Spleen (tissue), 11 donors: ENCODE data around the gene LARP4B. TPM values are rescaled to one million over a fixed set of nuclear protein-coding genes. Genes with fewer than 3 reads are reported as not detected.
A peak's percentile ranks its signal among the peaks of the same experiment; 100 is the strongest.

Experiments
- DNase-seq: peaks from one replicate; pipeline ENCODE4 v3.0.0-alpha.2; 2020
- H3K27ac ChIP-seq, 8 donors: fragments of 200-600 bp; sonication (generic) in 7 of 8; 1 replicate in 4 of 8; 2 replicates in 4 of 8; pipeline versions ENCODE4 v1.5.0 to v1.8.0; 2016 to 2021; ENCODE audit warnings: inconsistent platforms in 4 of 8, mild to moderate bottlenecking in 4 of 8, moderate library complexity in 1 of 8
- H3K27me3 ChIP-seq, 7 donors: fragments of 200-600 bp; sonication (generic) in 6 of 7; replicated peaks in 1 of 7; 1 replicate in 4 of 7; 2 replicates in 3 of 7; pipeline versions ENCODE4 v1.5.0 to v1.8.0; 2016 to 2021; ENCODE audit warnings: inconsistent platforms in 3 of 7, mild to moderate bottlenecking in 1 of 7
- H3K36me3 ChIP-seq, 6 donors: fragments of 200-600 bp; sonication (generic) in 5 of 6; 1 replicate in 4 of 6; 2 replicates in 2 of 6; pipeline versions ENCODE4 v1.5.0 to v1.8.0; 2016 to 2021; ENCODE audit warnings: inconsistent platforms in 2 of 6
- H3K4me1 ChIP-seq, 6 donors: fragments of 200-600 bp; sonication (generic) in 5 of 6; 1 replicate in 3 of 6; 2 replicates in 3 of 6; pipeline versions ENCODE4 v1.5.0 to v1.8.0; 2016 to 2021; ENCODE audit warnings: inconsistent platforms in 3 of 6
- H3K4me3 ChIP-seq, 8 donors: fragments of 200-600 bp; sonication (generic) in 7 of 8; 1 replicate in 4 of 8; 2 replicates in 4 of 8; pipeline versions ENCODE4 v1.5.0 to v1.8.0; 2016 to 2021; ENCODE audit warnings: inconsistent platforms in 4 of 8, mild to moderate bottlenecking in 4 of 8, moderate library complexity in 2 of 8
- H3K9me3 ChIP-seq, 8 donors: fragments of 200-600 bp; sonication (generic) in 7 of 8; 1 replicate in 4 of 8; 2 replicates in 4 of 8; pipeline versions ENCODE4 v1.5.0 to v1.8.0; 2016 to 2021; ENCODE audit warnings: inconsistent platforms in 4 of 8
- CTCF ChIP-seq, 11 experiments: fragments of 200-600 bp in 7 of 11; fragments of 450-650 bp in 4 of 11; sonication (generic) in 4 of 11; IDR thresholded peaks in 8 of 11; conservative IDR thresholded peaks in 3 of 11; 1 replicate in 7 of 11; 2 replicates in 4 of 11; pipeline versions ENCODE4 v1.4.0 to v1.8.0; 2016 to 2021; ENCODE audit warnings: antibody characterized with exemption in 11 of 11, inconsistent platforms in 4 of 11, mild to moderate bottlenecking in 1 of 11
- POLR2A ChIP-seq, 3 donors: fragments of 450-650 bp; IDR thresholded peaks; one replicate each; pipeline ENCODE4 v1.5.1; 2017; ENCODE audit warnings: antibody characterized with exemption in 3 of 3, mild to moderate bottlenecking in 1 of 3
- POLR2AphosphoS5 ChIP-seq, 3 donors: sonication (generic); formaldehyde crosslinking; IDR thresholded peaks; one replicate each; pipeline ENCODE4 v1.5.1; 2017; ENCODE audit warnings: antibody characterized with exemption in 3 of 3
- WGBS, 5 donors: extraction: QIAGEN DNeasy Blood & Tissue Kit in 3 of 5; methylation state at CpG; one replicate each; pipeline versions ENCODE4 v1.1.5 to v1.1.7; 2013 to 2018; 5-methylcytosine and 5-hydroxymethylcytosine counted together
- intact Hi-C: fragments of 100-400 bp; cut with DNase I; formaldehyde crosslinking; loops from one replicate; pipeline ENCODE4 v1.15.0; 2023; ENCODE audit warnings: low total_unique reads
- polyA plus RNA-seq, 3 donors: library from polyadenylated mRNA; stranded (reverse); fragments of 200-250 nt; gene quantifications; one replicate each; pipeline ENCODE4 v1.2.1, GENCODE V29; 2013
- total RNA-seq, 7 donors: library from RNA; depleted of rRNA in 3 of 7; stranded (reverse); fragments of >200 nt in 3 of 7; fragmentation: NEBNext Ultra II Directional in 4 of 7; extraction: Animal tissue kit (Norgen Biotek cat#: 25700) in 4 of 7; gene quantifications; one replicate each; pipeline versions ENCODE4 v1.1.0 to v1.2.1, GENCODE V29; 2016 to 2021
- donor health status: healthy with polysubstance abuse.
- donor health status: DM: no; HTN: no; CAD: no; lungs with moderate emphysema.
- donor health status: DM: no; HTN: no; CAD: no.
- donor health status: Bipolar disorder and iron deficiency.
- donor health status: healthy.
- donor health status: DM: no; HTN: no; CAD: no.
- donor health status: DM: yes; HTN: yes; CAD: no.

LARP4B gene
- total and polyA plus RNA-seq, 10 donors, result 12.7 to 163 (median 88.7) TPM

DNA sequence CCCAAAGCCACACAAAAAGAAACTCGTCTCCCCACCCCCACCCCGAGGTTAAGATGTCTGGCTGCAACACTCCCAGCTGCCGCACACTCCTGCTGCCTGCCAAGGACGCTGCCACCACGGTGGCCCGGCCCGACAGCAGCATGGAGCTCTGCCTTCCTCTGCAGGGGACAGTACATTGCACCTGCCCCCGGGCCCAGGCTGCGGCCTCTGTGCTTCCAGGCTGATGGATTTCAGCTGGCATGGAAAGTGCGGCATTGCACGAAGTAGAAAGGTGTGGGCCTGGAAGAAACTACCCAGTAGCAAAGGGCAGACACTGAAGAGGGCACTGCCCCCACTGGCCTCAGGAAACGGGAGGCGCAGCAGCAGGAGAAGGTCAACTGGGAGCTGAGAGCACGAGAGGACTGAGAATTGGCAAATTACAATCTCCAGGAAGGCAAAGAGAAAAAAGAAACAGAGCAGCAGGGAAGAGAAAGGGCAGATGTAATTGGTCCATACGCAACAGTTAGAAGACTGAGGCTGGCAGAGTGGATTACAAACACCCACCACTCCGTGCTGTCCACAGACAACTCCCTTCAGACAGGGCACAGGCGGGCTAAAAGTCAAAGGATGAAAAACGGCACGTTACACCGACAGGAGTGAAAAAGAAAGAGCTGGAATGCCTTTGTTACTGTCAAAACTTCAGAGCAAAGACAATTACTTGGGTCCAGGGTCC is 124.9 kb downstream of the LARP4B start:
- TF ChIP-seq POLR2A (IDR thresholded peaks at IDR 0.05) (no peak), POLR2AphosphoS5 (IDR thresholded peaks at IDR 0.05) (peak in 1 of 3 donors; percentile 51)

GRCh38 chr10:805620-806305 is 125.7 kb downstream of the LARP4B start:
- Histone ChIP-seq H3K27me3 (no peaks in the 10 kb centered on the region), H3K36me3 (peaks cover 3 to 57% (median 37%) of the 10 kb centered on the region in 6 donors), H3K4me1 (peaks cover 6 to 45% (median 27%) of the 10 kb centered on the region in 6 donors), H3K27ac (no peak overlapping the region), H3K9me3 (no peaks in the 10 kb centered on the region), H3K4me3 (no peak overlapping the region)
- intact Hi-C loops, result no loop called here
- DNase-seq, result peak; percentile 68
- peak in 1 of 3 donors; percentile 21 for TF ChIP-seq POLR2AphosphoS5 (IDR thresholded peaks at IDR 0.05)
- TF ChIP-seq CTCF (IDR thresholded peaks at IDR 0.05 in 8 of 11, conservative IDR thresholded peaks at IDR 0.05 in 3 of 11), result no peak
- no peak for TF ChIP-seq POLR2A (IDR thresholded peaks at IDR 0.05)
- WGBS, 5 donors, result 88 to 94% (median 92%) methylated on average over 27 to 29 of the region's 29 CpGs

More for the DNA sequence above, 124.9 kb downstream of the LARP4B start:
- H3K27me3 ChIP-seq, result no peaks in the 10 kb centered on the region
- 63 to 76% (median 71%) methylated on average over 19 to 20 of the region's 20 CpGs for WGBS, 5 donors
- no peaks in the 10 kb centered on the region for H3K9me3 ChIP-seq
- intact Hi-C loops, result no loop called here
- DNase-seq, result no peak
- H3K27ac ChIP-seq, result no peak overlapping the region
- H3K4me1 ChIP-seq, result peaks cover 6 to 45% (median 27%) of the 10 kb centered on the region in 6 donors
- H3K36me3 ChIP-seq, result peaks cover 3 to 65% (median 45%) of the 10 kb centered on the region in 6 donors
- H3K4me3 ChIP-seq, result no peak overlapping the region

- Histone ChIP-seq H3K4me3 (no peak overlapping the region), H3K9me3 (no peaks in the 10 kb centered on the region), H3K27ac (peak overlapping the region in 1 of 8 donors; percentile 13), H3K27me3 (no peaks in the 10 kb centered on the region), H3K36me3 (peaks cover 3 to 49% (median 31%) of the 10 kb centered on the region in 6 donors), H3K4me1 (peaks cover 6 to 45% (median 27%) of the 10 kb centered on the region in 6 donors)
- WGBS, 5 donors, result 79 to 84% (median 81%) methylated on average over 51 to 53 of the region's 53 CpGs
- peak; percentile 64 for DNase-seq
- intact Hi-C loops, result no loop called here
- no peak for TF ChIP-seq POLR2A (IDR thresholded peaks at IDR 0.05)
- peak in 2 of 3 donors; percentile 22 to 61 for TF ChIP-seq POLR2AphosphoS5 (IDR thresholded peaks at IDR 0.05)
- TF ChIP-seq CTCF (IDR thresholded peaks at IDR 0.05 in 8 of 11, conservative IDR thresholded peaks at IDR 0.05 in 3 of 11), result no peak
Observed at GRCh38 chr10:804787-805619, 126.5 kb downstream of the LARP4B start.

DNA sequence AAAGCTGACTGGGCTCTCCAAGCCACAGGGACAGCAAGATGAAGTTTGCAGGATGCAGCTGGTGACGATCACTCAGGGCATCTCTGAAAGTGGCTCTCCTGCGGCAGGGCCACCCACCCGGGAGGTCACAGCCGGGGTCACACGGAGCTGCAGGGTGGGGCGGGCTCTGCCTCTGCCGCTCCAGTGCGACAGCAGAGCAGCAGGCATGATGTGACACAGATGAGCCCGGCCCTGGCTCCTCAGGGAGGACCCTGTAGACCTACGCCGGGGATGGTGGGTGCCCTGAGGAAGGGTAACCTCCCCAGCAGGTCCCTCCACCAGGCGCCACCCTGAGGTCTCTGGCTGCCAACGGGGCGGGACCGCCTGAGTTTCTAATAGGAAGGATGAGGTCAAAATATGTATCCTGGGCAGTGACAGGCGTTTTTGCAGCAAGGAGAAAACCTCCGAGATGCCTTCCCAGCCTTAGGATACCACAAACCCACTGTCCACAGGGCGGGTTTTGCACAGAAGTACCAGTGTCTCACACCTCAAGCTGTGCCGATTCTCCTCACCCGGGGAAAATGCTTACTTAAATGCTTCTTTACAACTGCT is 127.2 kb downstream of the LARP4B start:
- Histone ChIP-seq H3K4me3 (no peak overlapping the region), H3K27me3 (no peaks in the 10 kb centered on the region), H3K27ac (peak overlapping the region in 1 of 8 donors; percentile 13), H3K4me1 (peaks cover 6 to 45% (median 27%) of the 10 kb centered on the region in 6 donors), H3K36me3 (peaks cover 0 to 42% (median 24%) of the 10 kb centered on the region in 6 donors), H3K9me3 (peaks cover 0 to 5% (median 0%) of the 10 kb centered on the region in 8 donors)
- no peak for TF ChIP-seq POLR2A (IDR thresholded peaks at IDR 0.05)
- TF ChIP-seq POLR2AphosphoS5 (IDR thresholded peaks at IDR 0.05), result peak; percentile 18 to 72 (median 55)
- peak; percentile 78 for DNase-seq
- intact Hi-C loops, result no loop called here
- WGBS, 5 donors, result 27 to 57% (median 35%) methylated on average over 4 to 20 of the region's 20 CpGs
